Psoas muscle (tissue), 8 donors: ENCODE measurements around the gene SLC6A4. TPM values are rescaled to one million over a fixed set of nuclear protein-coding genes. Genes with fewer than 3 reads are reported as not detected.

Experiments used
- ATAC-seq, 4 donors: fragments of 200-7000 bp; cut with Tn5 transposase; one replicate each; pipeline ENCODE4 v1.9.1; 2020; ENCODE audit warnings: moderate library complexity in 3 of 4, mild to moderate bottlenecking in 2 of 4
- DNase-seq, 2 donors: peaks; one replicate each; pipeline ENCODE4 v3.0.0-alpha.2; 2020
- H3K27ac ChIP-seq: fragments of 200-600 bp; one replicate; pipeline ENCODE4 v1.8.0; 2022
- H3K27me3 ChIP-seq, 3 donors: fragments of 200-600 bp in 1 of 3; one replicate each; pipeline versions ENCODE4 v1.6.1 to v1.8.0; 2013 to 2022; ENCODE audit warnings: low read length in 2 of 3, mild to moderate bottlenecking in 2 of 3, moderate library complexity in 1 of 3; ENCODE audit not compliant: insufficient read depth in 3 of 3
- H3K36me3 ChIP-seq, 2 donors: fragments of 200-600 bp in 1 of 2; one replicate each; pipeline versions ENCODE4 v1.6.1 to v1.8.0; 2013 to 2022; ENCODE audit warnings: low read depth in 1 of 2, mild to moderate bottlenecking in 1 of 2, moderate library complexity in 1 of 2; ENCODE audit not compliant: insufficient read depth in 1 of 2
- H3K4me1 ChIP-seq: fragments of 200-600 bp; one replicate; pipeline ENCODE4 v1.8.0; 2022
- H3K4me3 ChIP-seq: fragments of 200-600 bp; one replicate; pipeline ENCODE4 v1.8.0; 2022; ENCODE audit warnings: mild to moderate bottlenecking
- H3K9me3 ChIP-seq: fragments of 200-600 bp; one replicate; pipeline ENCODE4 v1.8.0; 2022
- WGBS, 3 donors: extraction: QIAGEN DNeasy Blood & Tissue Kit; methylation state at CpG; one replicate each; pipeline versions ENCODE4 v1.1.6 to v1.1.7; 2013; 5-methylcytosine and 5-hydroxymethylcytosine counted together
- intact Hi-C, 2 donors: fragments of 100-400 bp; cut with DNase I; formaldehyde crosslinking; loops; one replicate each; pipeline versions ENCODE4 v1.11.0 to v1.14.2; 2022
- polyA plus RNA-seq, 3 donors: library from polyadenylated mRNA; stranded (reverse); fragments of 200-250 nt; gene quantifications; one replicate each; pipeline ENCODE4 v1.2.3, GENCODE V29; 2013
- total RNA-seq, 4 donors: library from RNA; stranded (reverse); fragmentation: NEBNext Ultra II Directional in 2 of 4; extraction: Animal tissue kit (Norgen Biotek cat#: 25700) in 2 of 4; gene quantifications; one replicate each; pipeline versions ENCODE4 v1.2.1 to v1.2.4, GENCODE V29; 2021 to 2023
- TF ChIP-seq, protein P1 (sequence below): fragments of 200-600 bp; IDR thresholded peaks from one replicate; pipeline ENCODE4 v1.8.0; 2022; ENCODE audit warnings: antibody characterized with exemption
- donor health status: healthy with polysubstance abuse.
- donor health status: DM: no; HTN: no; CAD: no; lungs with moderate emphysema.
- donor health status: Bipolar disorder and iron deficiency.
- donor health status: healthy.
- donor health status: DM: yes; HTN: yes; CAD: no.
- donor health status: DM: no; HTN: no; CAD: no.
- donor health status: DM: no; HTN: no; CAD: no.
- donor health status: DM: yes; HTN: yes; CAD: no.

SLC6A4 gene
- total and polyA plus RNA-seq, 7 donors, result 0.01 to 0.06 TPM; not detected in 5

DNA sequence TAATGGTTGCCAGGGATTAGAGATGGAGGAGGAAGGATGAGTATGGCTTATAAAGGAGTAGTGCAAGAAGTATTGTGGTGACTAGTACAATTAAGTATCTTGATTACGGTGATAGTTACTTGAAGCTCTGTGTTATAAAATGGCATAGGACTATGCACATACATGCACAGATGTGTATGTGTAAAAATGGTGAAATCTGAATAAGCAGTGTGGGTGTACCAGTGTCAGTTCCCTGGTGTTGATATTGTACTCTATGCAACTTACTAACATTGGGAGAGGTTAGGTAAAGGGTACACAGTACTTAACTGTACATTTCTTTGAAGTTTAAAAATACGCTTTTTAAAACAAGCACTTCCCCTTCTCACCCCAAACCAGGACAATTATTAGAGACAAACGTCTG, 70.3 kb downstream of the SLC6A4 start:
- no peak for ATAC-seq
- no peaks in the 10 kb centered on the region for H3K9me3 ChIP-seq
- no peak overlapping the region for H3K4me3 ChIP-seq
- 77 to 84% (median 84%) methylated on average over 3 of the region's 3 CpGs for WGBS, 3 donors
- H3K27ac ChIP-seq, result no peak overlapping the region
- no peaks in the 10 kb centered on the region for H3K27me3 ChIP-seq
- DNase-seq, result no peak
- no peaks in the 10 kb centered on the region for H3K4me1 ChIP-seq
- intact Hi-C loops, result no loop called here
- TF ChIP-seq, protein P1, sequence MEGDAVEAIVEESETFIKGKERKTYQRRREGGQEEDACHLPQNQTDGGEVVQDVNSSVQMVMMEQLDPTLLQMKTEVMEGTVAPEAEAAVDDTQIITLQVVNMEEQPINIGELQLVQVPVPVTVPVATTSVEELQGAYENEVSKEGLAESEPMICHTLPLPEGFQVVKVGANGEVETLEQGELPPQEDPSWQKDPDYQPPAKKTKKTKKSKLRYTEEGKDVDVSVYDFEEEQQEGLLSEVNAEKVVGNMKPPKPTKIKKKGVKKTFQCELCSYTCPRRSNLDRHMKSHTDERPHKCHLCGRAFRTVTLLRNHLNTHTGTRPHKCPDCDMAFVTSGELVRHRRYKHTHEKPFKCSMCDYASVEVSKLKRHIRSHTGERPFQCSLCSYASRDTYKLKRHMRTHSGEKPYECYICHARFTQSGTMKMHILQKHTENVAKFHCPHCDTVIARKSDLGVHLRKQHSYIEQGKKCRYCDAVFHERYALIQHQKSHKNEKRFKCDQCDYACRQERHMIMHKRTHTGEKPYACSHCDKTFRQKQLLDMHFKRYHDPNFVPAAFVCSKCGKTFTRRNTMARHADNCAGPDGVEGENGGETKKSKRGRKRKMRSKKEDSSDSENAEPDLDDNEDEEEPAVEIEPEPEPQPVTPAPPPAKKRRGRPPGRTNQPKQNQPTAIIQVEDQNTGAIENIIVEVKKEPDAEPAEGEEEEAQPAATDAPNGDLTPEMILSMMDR, result no peak
- H3K36me3 ChIP-seq, result peaks cover 0 to 26% of the 10 kb centered on the region in 2 donors

GRCh38 chr17:30164531-30164930, 71.0 kb downstream of the SLC6A4 start:
- Histone ChIP-seq H3K27ac (no peak overlapping the region), H3K4me1 (no peaks in the 10 kb centered on the region), H3K36me3 (peaks cover 0 to 26% of the 10 kb centered on the region in 2 donors), H3K4me3 (no peak overlapping the region), H3K9me3 (peaks cover under 1% of the 10 kb centered on the region), H3K27me3 (no peaks in the 10 kb centered on the region)
- no peak for ATAC-seq
- no peak for DNase-seq
- WGBS, 3 donors, result 96 to 99% (median 98%) methylated on average over 4 of the region's 4 CpGs
- intact Hi-C loops, result no loop called here
- TF ChIP-seq, protein P1, result no peak

DNA sequence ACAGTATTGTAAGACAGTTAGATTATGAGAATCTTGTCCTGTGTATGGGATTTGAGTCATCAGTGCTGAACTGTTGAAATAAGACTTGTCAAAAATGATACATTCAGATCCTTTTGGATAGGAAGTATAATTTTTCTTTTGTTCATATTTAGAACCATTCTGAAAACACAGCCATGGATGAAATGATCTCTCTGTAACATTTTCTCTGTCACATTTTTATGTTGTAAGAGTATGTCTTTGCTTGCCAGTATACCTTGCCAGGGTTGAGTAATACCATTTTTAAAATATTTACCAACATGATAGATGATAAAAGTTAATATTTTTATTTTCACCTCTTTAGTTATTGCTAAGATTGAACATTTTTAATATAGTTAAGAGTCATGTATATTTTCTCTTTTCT, 73.9 kb downstream of the SLC6A4 start:
- peaks cover 2 to 24% of the 10 kb centered on the region in 2 donors for H3K36me3 ChIP-seq
- intact Hi-C loops, result no loop called here
- no peak for ATAC-seq

DNA sequence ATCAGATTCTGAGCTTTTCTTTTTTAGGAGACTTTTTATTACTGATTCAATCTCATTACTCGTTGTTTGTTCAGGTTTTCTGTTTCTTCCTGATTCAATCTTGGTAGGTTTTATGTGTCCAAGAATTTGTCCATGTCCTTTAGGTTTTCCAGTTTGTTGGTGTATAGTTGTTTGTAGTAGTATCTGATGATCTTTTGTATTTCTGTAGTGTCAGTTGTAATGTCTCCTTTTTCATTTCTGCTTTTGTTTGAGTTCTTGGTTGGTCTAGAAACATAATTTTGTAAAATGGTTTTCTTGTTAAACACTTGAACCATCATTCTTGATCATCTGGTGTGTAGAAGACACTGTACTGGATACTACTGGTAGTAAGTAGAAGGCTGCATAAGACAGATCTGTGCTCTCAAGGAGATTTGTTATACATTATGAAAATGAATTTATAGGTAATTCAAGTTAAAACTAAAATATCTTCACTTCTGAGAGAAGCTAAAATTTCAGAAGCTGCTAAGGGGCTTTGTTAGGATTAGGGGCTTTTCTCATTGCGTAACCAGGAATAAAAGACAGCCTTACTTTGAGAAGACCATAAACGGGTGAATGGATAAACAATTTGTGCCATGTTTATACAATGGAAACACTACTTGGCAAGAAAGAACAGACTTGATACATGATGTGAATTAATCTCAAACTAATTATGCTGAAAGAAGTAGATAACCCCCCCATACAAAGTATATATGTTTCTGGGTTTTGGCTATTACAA, 74.9 kb downstream of the SLC6A4 start:
- TF ChIP-seq, protein P1, result no peak
- ATAC-seq (no peak), DNase-seq (no peak)
- H3K9me3 ChIP-seq, result peaks cover 13% of the 10 kb centered on the region
- intact Hi-C loops, result no loop called here
- no peaks in the 10 kb centered on the region for H3K4me1 ChIP-seq
- no peak overlapping the region for H3K27ac ChIP-seq
- 86 to 92% (median 90%) methylated on average over 3 of the region's 3 CpGs for WGBS, 3 donors
- no peak overlapping the region for H3K4me3 ChIP-seq
- H3K27me3 ChIP-seq, result no peaks in the 10 kb centered on the region
- peaks cover 3 to 22% of the 10 kb centered on the region in 2 donors for H3K36me3 ChIP-seq

More for the DNA sequence above, 73.9 kb downstream of the SLC6A4 start:
- Histone ChIP-seq H3K27ac (no peak overlapping the region), H3K4me1 (no peaks in the 10 kb centered on the region), H3K4me3 (no peak overlapping the region), H3K9me3 (peaks cover 13% of the 10 kb centered on the region), H3K27me3 (no peaks in the 10 kb centered on the region)
- no peak for DNase-seq
- TF ChIP-seq, protein P1, result no peak
